BJ (cell line): ENCODE measurements around the gene CELF1. TPM values are rescaled to one million over a fixed set of nuclear protein-coding genes. Genes with fewer than 3 reads are reported as not detected.

Experiments used
- CTCF ChIA-PET: fragments of 350-600 bp; formaldehyde crosslinking; extraction: SDS; loops from one replicate; lab custom pipeline; 2021; ENCODE audit warnings: antibody characterized with exemption, inconsistent platforms; lab: Yijun Ruan, JAX
- POLR2A ChIA-PET: fragments of 300-600 bp; sonication (Branson Sonifier 250); formaldehyde crosslinking; extraction: SDS; loops from one replicate; lab custom pipeline; 2021; ENCODE audit warnings: antibody characterized with exemption; lab: Charles Lee
- DNase-seq: peaks from one replicate; pipeline ENCODE4 v3.0.0-alpha.2; 2011; ENCODE audit warnings: low read depth
- H3K27me3 ChIP-seq: 2 replicates; pipeline ENCODE4 v1.6.0; 2011; ENCODE audit warnings: low read length; ENCODE audit not compliant: control insufficient read depth, insufficient read depth
- H3K36me3 ChIP-seq: 2 replicates; pipeline ENCODE4 v1.5.1; 2011; ENCODE audit warnings: low read length; ENCODE audit not compliant: control insufficient read depth, insufficient read depth
- H3K4me3 ChIP-seq: 2 replicates; pipeline ENCODE4 v1.5.1; 2011; ENCODE audit warnings: low read depth, mild to moderate bottlenecking, control low read depth, low read length
- CTCF ChIP-seq: IDR thresholded peaks from 2 replicates; pipeline ENCODE4 v1.5.1; 2011; ENCODE audit warnings: low read depth, mild to moderate bottlenecking, control low read depth, inconsistent platforms, low read length, moderate library complexity; ENCODE audit not compliant: insufficient read depth
- polyA plus RNA-seq: library from polyadenylated mRNA; depleted of rRNA; stranded (reverse); fragments of >200 nt; gene quantifications from 2 replicates; pipeline ENCODE4 v1.2.3, GENCODE V29; 2011

CELF1 gene
- polyA plus RNA-seq, 1 experiment: 73.5 TPM

- ChIA-PET CTCF (interaction anchor here (0.9 to 1.3 kb wide), 4 partner anchors 8 to 25 kb away, joined by 3 read pairs; no protein-coding TSS in a partner anchor), POLR2A (interaction anchor here (0.7 kb wide), 1 partner anchor 14 kb away, joined by 4 read pairs; no protein-coding TSS in a partner anchor)
- DNase-seq: no peak
- TF ChIP-seq CTCF: no peak
- no peaks in the 10 kb centered on the region for H3K36me3 ChIP-seq
- no peak overlapping the region for H3K4me3 ChIP-seq
- H3K27me3 ChIP-seq: no peaks in the 10 kb centered on the region
Measured at GRCh38 chr11:47499161-47499560, 53.8 kb downstream of the CELF1 start.

DNA sequence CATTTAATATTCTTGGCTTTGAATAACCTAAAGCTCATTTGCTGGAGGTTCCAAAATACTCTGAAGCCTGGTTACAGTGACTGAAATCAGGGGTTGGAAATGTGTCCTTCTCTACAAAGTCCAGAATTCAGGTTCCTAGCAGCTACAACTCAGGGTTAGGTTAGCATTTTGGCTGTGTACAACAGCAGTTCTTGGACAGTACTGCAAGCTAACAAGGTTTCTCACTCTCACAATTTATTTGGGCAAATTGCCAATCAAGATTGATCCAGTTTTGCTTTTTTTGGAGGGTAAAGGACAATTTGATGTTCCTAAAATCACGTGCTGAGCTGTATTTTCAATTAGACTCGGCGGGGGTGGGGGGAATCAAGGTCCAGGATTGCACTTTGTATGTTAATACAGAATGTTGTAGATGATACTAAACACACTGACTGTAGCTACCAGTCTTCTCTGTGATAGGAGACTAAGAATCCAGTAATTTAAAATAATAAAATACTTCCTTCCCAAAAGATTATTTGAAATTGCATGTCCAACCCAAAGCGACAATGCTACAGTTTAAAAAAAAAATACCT lies 54.3 kb downstream of the CELF1 start:
- no peak for TF ChIP-seq CTCF
- no peak overlapping the region for H3K4me3 ChIP-seq
- no peaks in the 10 kb centered on the region for H3K27me3 ChIP-seq
- CTCF ChIA-PET: interaction anchor here (0.9 to 1.3 kb wide), 4 partner anchors 7 to 26 kb away, joined by 3 read pairs; no protein-coding TSS in a partner anchor
- POLR2A ChIA-PET: interaction anchor here (0.7 kb wide), 1 partner anchor 14 kb away, joined by 4 read pairs; no protein-coding TSS in a partner anchor
- no peak for DNase-seq
- H3K36me3 ChIP-seq: no peaks in the 10 kb centered on the region

- ChIA-PET POLR2A (no interaction called here), CTCF (interaction anchor here (0.9 to 1.3 kb wide), 2 partner anchors 19 to 26 kb away, joined by 3 read pairs; no protein-coding TSS in a partner anchor)
- Histone ChIP-seq H3K4me3 (no peak overlapping the region), H3K36me3 (no peaks in the 10 kb centered on the region), H3K27me3 (no peaks in the 10 kb centered on the region)
- TF ChIP-seq CTCF: no peak
- DNase-seq: no peak
Measured at GRCh38 chr11:47498149-47498548, 54.8 kb downstream of the CELF1 start.

DNA sequence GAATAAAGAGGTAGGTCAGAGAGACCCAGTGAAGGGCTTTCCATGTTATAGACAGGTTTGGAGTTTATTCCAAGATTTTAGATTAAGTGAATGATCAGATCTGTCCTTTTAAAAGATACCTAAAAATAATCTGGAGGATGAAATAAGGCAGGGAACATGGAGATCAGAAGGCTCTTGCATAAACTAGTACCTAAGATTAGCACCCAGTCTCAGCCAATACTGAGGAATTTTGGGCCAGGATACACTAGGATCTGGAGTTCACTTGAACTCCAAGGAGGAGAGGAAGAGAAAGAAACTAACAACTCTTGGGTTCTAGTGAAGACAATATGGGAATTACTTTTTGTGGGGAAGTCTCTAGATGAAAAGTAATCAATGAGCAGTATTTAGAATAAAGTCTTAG lies 56.1 kb downstream of the CELF1 start:
- POLR2A ChIA-PET: no interaction called here
- Histone ChIP-seq H3K4me3 (no peak overlapping the region), H3K36me3 (no peaks in the 10 kb centered on the region), H3K27me3 (no peaks in the 10 kb centered on the region)
- no peak for DNase-seq
- CTCF ChIA-PET: interaction anchor here (1.1 kb wide), 1 partner anchor 23 kb away, joined by 3 read pairs; no protein-coding TSS in a partner anchor
- TF ChIP-seq CTCF: no peak

GRCh38 chr11:47495856-47496217 lies 57.1 kb downstream of the CELF1 start:
- CTCF ChIA-PET: interaction anchor here (1.1 kb wide), 1 partner anchor 24 kb away, joined by 3 read pairs; no protein-coding TSS in a partner anchor
- POLR2A ChIA-PET: interaction anchor here (0.7 kb wide), 1 partner anchor 111 kb away, joined by 3 read pairs; no protein-coding TSS in a partner anchor

More at GRCh38 chr11:47495856-47496217, 57.1 kb downstream of the CELF1 start:
- no peaks in the 10 kb centered on the region for H3K36me3 ChIP-seq
- TF ChIP-seq CTCF: no peak
- H3K4me3 ChIP-seq: no peak overlapping the region
- no peak for DNase-seq
- H3K27me3 ChIP-seq: no peaks in the 10 kb centered on the region
